ENCODE data around the gene GNG7.

DNA sequence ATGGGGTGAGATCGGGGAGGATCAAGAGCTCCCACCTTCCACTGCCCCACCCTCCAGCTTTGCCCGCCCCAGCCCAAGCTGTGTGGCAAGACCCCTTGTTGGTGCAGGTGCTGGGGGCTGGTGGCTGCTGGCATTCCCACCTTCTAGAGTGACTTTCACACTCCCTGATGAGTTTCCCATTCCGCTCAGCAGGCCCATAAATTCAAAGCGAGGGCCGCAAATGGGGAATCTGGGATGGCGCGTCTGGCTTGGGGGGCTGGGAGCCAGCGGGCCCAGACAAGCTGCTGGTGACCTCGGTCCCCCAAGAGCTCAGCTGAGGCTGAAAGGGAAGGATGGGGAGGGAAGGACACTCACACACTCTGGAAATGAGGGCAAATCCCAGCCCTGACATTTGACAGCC, 116.3 kb downstream of the GNG7 start:
- TF ChIP-seq EZH2 (IDR thresholded peaks at IDR 0.05): no peak
- no peak for TF ChIP-seq POLR2AphosphoS5 (IDR thresholded peaks at IDR 0.05; ENCODE audit: borderline replicate concordance, low read depth, low read length)
